Activated CD8-positive, alpha-beta T cell treated with anti-CD3 and anti-CD28 coated beads, Interleukin-2, amount 10 ng/mL, durations not matched to agents 7 days and 5 days (primary cell): ENCODE data around the gene AMOTL2. TPM values are rescaled to one million over a fixed set of nuclear protein-coding genes. Genes with fewer than 3 reads are reported as not detected.

ENCODE experiments used
- ATAC-seq: fragments of 150-1000 bp; cut with Tn5 transposase; one replicate; pipeline ENCODE4 v1.10.0; 2021; ENCODE audit warnings: moderate library complexity
- CTCF ChIA-PET: fragments of 350-600 bp; sonication (Branson Sonifier 250); formaldehyde crosslinking; loops from one replicate; lab custom pipeline; 2021; ENCODE audit warnings: antibody characterized with exemption; lab: Charles Lee
- POLR2A ChIA-PET: fragments of 350-600 bp; sonication (Branson Sonifier 250); formaldehyde crosslinking; loops from one replicate; lab custom pipeline; 2021; ENCODE audit warnings: antibody characterized with exemption; lab: Charles Lee
- DNase-seq: peaks from one replicate; pipeline ENCODE4 v3.0.0-alpha.2; 2020
- H3K27ac Mint-ChIP-seq: one replicate; pipeline ENCODE4 v1.8.0; 2021; ENCODE audit warnings: mild to moderate bottlenecking, mixed read lengths
- H3K27me3 Mint-ChIP-seq: one replicate; pipeline ENCODE4 v1.8.0; 2021; ENCODE audit warnings: low read depth, mixed read lengths
- H3K36me3 Mint-ChIP-seq: one replicate; pipeline ENCODE4 v1.8.0; 2021; ENCODE audit warnings: low read depth, mixed read lengths
- H3K4me1 Mint-ChIP-seq: one replicate; pipeline ENCODE4 v1.8.0; 2021; ENCODE audit warnings: low read depth, mixed read lengths
- H3K4me3 Mint-ChIP-seq: one replicate; pipeline ENCODE4 v1.8.0; 2021; ENCODE audit warnings: mild to moderate bottlenecking, mixed read lengths
- H3K9me3 Mint-ChIP-seq: one replicate; pipeline ENCODE4 v1.8.0; 2022; ENCODE audit warnings: mixed read lengths; ENCODE audit not compliant: insufficient read depth
- total RNA-seq, 2 experiments: library from RNA; stranded (reverse); gene quantifications; one replicate each; pipeline ENCODE4 v1.2.3, GENCODE V29; 2021

AMOTL2 gene
- total RNA-seq, 2 experiments from 2014 or later = not detected

- no peak for ATAC-seq
- Mint-ChIP-seq H3K4me3 (no peak overlapping the region), H3K27ac (no peak overlapping the region), H3K4me1 (peaks cover 10% of the 10 kb centered on the region), H3K9me3 (no peaks in the 10 kb centered on the region), H3K27me3 (peaks cover 51% of the 10 kb centered on the region), H3K36me3 (no peaks in the 10 kb centered on the region)
- POLR2A ChIA-PET = no interaction called here
- DNase-seq = no peak
- CTCF ChIA-PET = interaction anchor here (1.0 to 1.1 kb wide), 3 partner anchors 13 to 70 kb away, joined by 3 to 4 read pairs (median 3); no protein-coding TSS in a partner anchor
These were observed 3.6 kb upstream of the AMOTL2 start for GRCh38 chr3:134377896-134378295.

- no peak overlapping the region for H3K4me3 Mint-ChIP-seq
- DNase-seq (no peak), ATAC-seq (no peak)
- no peak overlapping the region for H3K27ac Mint-ChIP-seq
- H3K9me3 Mint-ChIP-seq = no peaks in the 10 kb centered on the region
- H3K27me3 Mint-ChIP-seq = peaks cover 61% of the 10 kb centered on the region
- no peaks in the 10 kb centered on the region for H3K36me3 Mint-ChIP-seq
- peaks cover 10% of the 10 kb centered on the region for H3K4me1 Mint-ChIP-seq
- ChIA-PET CTCF (interaction anchor here (1.1 kb wide), 1 partner anchor 25 kb away, joined by 3 read pairs; no protein-coding TSS in a partner anchor), POLR2A (no interaction called here)
These were observed 2.7 kb upstream of the AMOTL2 start for GRCh38 chr3:134376786-134377426.

DNA sequence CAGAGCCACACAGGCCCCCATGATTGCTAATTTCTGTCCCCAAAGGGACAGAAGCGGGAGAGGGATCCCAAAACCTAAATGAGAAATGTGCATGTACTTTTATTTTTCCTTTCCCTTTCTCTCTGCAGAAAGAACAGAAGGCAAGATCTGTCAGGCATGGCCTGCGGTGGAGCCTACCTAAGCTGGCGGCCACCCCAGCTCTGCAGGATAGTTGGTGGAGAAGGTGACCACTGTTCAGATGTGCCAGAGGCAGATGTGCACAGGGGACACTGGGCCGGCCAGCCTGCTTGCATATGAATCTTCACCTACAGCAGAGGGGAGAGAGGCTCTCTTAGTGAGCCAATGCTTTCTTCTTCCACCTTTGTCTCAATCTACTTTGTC is 2.1 kb upstream of the AMOTL2 start:
- H3K4me3 Mint-ChIP-seq = no peak overlapping the region
- H3K4me1 Mint-ChIP-seq = peaks cover 10% of the 10 kb centered on the region
- no peaks in the 10 kb centered on the region for H3K9me3 Mint-ChIP-seq
- no peak overlapping the region for H3K27ac Mint-ChIP-seq
- ATAC-seq = no peak
- CTCF ChIA-PET = no interaction called here
- POLR2A ChIA-PET = no interaction called here
- H3K36me3 Mint-ChIP-seq = no peaks in the 10 kb centered on the region
- DNase-seq = no peak
- H3K27me3 Mint-ChIP-seq = peaks cover 61% of the 10 kb centered on the region

- H3K4me3 Mint-ChIP-seq = no peak overlapping the region
- peaks cover 10% of the 10 kb centered on the region for H3K4me1 Mint-ChIP-seq
- no peak for DNase-seq
- peaks cover 57% of the 10 kb centered on the region for H3K27me3 Mint-ChIP-seq
- no peak overlapping the region for H3K27ac Mint-ChIP-seq
- ChIA-PET POLR2A (no interaction called here), CTCF (no interaction called here)
- no peak for ATAC-seq
- no peaks in the 10 kb centered on the region for H3K36me3 Mint-ChIP-seq
- H3K9me3 Mint-ChIP-seq = no peaks in the 10 kb centered on the region
These were observed 1.5 kb upstream of the AMOTL2 start for GRCh38 chr3:134375582-134376384.

GRCh38 chr3:134374791-134375581 is 739 bp upstream of the AMOTL2 start:
- CTCF ChIA-PET = interaction anchor here (1.3 kb wide), 1 partner anchor 162 kb away, joined by 4 read pairs; no protein-coding TSS in a partner anchor
- Mint-ChIP-seq H3K27me3 (peaks cover 51% of the 10 kb centered on the region), H3K4me3 (peak overlapping the region; percentile 60), H3K4me1 (peaks cover 10% of the 10 kb centered on the region), H3K27ac (no peak overlapping the region), H3K9me3 (no peaks in the 10 kb centered on the region), H3K36me3 (no peaks in the 10 kb centered on the region)
- peak; percentile 23 for ATAC-seq
- POLR2A ChIA-PET = no interaction called here
- DNase-seq = no peak

GRCh38 chr3:134373271-134374104 is 759 bp downstream of the AMOTL2 start:
- Mint-ChIP-seq H3K27me3 (peaks cover 46% of the 10 kb centered on the region), H3K27ac (no peak overlapping the region), H3K9me3 (no peaks in the 10 kb centered on the region), H3K4me1 (peaks cover 10% of the 10 kb centered on the region), H3K36me3 (no peaks in the 10 kb centered on the region), H3K4me3 (peak overlapping the region; percentile 60)
- ATAC-seq (no peak), DNase-seq (no peak)
- POLR2A ChIA-PET = no interaction called here
- CTCF ChIA-PET = no interaction called here

- no peak for DNase-seq
- no peak for ATAC-seq
- H3K27me3 Mint-ChIP-seq = peaks cover 46% of the 10 kb centered on the region
- no peaks in the 10 kb centered on the region for H3K9me3 Mint-ChIP-seq
- ChIA-PET CTCF (no interaction called here), POLR2A (no interaction called here)
- peaks cover 10% of the 10 kb centered on the region for H3K4me1 Mint-ChIP-seq
- no peak overlapping the region for H3K27ac Mint-ChIP-seq
- H3K4me3 Mint-ChIP-seq = no peak overlapping the region
- no peaks in the 10 kb centered on the region for H3K36me3 Mint-ChIP-seq
These were observed 1.6 kb downstream of the AMOTL2 start for GRCh38 chr3:134372396-134373270.

DNA sequence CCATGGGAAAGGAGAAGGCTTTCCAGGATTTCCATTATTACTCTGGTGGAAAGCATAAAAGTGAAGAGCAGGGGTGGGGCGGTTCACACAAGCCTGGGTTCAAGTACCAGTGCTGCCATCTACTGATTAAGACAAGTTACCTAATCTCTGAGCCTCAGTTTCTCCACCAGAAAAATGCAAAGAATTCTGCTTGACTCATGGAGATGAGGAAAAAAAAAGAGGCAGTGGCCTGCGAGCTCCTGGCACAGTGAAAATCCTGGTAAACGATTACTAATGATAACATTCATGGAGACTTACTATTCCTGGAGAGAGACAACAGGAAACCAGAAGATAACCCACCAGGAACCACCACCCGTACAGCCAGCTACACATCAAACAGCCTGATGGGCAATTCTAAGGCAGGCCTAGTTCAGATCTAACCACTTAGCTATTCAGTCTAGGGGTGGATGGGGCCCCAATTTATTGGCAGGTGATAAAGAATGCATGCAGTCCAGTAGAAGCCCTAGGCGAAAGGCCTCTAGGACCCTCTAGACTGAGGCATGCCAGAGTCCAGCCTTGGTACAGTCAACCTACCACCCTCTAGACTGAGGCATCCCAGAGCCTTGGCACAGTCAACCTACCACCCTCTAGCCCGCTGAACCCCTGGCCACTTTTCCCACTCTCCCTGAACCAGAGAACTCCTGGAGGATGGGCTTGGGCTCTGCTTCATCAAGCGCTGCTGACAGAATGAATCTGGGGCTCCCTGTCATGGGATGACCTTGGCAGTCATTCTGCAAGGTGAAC is 2.5 kb downstream of the AMOTL2 start:
- H3K9me3 Mint-ChIP-seq = no peaks in the 10 kb centered on the region
- no peak for DNase-seq
- H3K27me3 Mint-ChIP-seq = peaks cover 43% of the 10 kb centered on the region
- ChIA-PET CTCF (no interaction called here), POLR2A (no interaction called here)
- no peaks in the 10 kb centered on the region for H3K36me3 Mint-ChIP-seq
- H3K4me3 Mint-ChIP-seq = no peak overlapping the region
- peaks cover 10% of the 10 kb centered on the region for H3K4me1 Mint-ChIP-seq
- H3K27ac Mint-ChIP-seq = no peak overlapping the region
- no peak for ATAC-seq

- DNase-seq (no peak), ATAC-seq (no peak)
- Mint-ChIP-seq H3K36me3 (no peaks in the 10 kb centered on the region), H3K27me3 (peaks cover 34% of the 10 kb centered on the region), H3K4me3 (no peak overlapping the region), H3K27ac (no peak overlapping the region), H3K4me1 (peaks cover 10% of the 10 kb centered on the region), H3K9me3 (no peaks in the 10 kb centered on the region)
- ChIA-PET CTCF (no interaction called here), POLR2A (no interaction called here)
These were observed 3.4 kb downstream of the AMOTL2 start for GRCh38 chr3:134370611-134371531.
